GM12873 (cell line): ENCODE data around the gene ZNF735.
A peak's percentile ranks its signal among the peaks of the same experiment; 100 is the strongest.

Experiments used
- TF ChIP-seq, protein P1 (sequence below): IDR thresholded peaks from 2 replicates; pipeline ENCODE4 v1.5.1; 2012; ENCODE audit warnings: low read depth, mild to moderate bottlenecking, moderate library complexity, low read length, control low read depth; ENCODE audit not compliant: insufficient read depth; ENCODE audit errors: missing control alignments

ZNF735 gene

DNA sequence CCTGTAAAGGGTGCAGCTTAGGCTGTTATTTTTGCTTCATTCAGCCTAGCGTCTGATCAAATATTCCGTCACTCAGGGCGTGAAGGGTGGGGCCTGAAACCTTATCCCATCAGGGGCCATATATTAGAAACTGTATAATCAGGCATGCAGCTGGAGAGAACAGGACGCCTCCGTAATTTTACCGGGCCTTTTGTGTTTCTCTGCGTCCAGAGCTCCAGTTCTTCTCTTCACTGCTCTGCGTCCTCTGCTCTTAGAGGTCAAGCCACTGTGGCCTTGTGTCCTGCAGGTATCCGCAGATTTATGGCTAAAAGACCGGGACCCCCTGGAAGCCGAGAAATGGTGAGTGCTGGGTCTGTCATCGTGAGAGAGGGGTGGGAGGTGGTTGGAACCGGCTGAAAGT lies at the start of gene ZNF735:
TSS of gene ZNF735 (plus strand) at position 301 of the 400 bp plus-strand sequence. CDS start at position 301, 0 bp downstream.
- TF ChIP-seq, protein P1, sequence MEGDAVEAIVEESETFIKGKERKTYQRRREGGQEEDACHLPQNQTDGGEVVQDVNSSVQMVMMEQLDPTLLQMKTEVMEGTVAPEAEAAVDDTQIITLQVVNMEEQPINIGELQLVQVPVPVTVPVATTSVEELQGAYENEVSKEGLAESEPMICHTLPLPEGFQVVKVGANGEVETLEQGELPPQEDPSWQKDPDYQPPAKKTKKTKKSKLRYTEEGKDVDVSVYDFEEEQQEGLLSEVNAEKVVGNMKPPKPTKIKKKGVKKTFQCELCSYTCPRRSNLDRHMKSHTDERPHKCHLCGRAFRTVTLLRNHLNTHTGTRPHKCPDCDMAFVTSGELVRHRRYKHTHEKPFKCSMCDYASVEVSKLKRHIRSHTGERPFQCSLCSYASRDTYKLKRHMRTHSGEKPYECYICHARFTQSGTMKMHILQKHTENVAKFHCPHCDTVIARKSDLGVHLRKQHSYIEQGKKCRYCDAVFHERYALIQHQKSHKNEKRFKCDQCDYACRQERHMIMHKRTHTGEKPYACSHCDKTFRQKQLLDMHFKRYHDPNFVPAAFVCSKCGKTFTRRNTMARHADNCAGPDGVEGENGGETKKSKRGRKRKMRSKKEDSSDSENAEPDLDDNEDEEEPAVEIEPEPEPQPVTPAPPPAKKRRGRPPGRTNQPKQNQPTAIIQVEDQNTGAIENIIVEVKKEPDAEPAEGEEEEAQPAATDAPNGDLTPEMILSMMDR = no peak

DNA sequence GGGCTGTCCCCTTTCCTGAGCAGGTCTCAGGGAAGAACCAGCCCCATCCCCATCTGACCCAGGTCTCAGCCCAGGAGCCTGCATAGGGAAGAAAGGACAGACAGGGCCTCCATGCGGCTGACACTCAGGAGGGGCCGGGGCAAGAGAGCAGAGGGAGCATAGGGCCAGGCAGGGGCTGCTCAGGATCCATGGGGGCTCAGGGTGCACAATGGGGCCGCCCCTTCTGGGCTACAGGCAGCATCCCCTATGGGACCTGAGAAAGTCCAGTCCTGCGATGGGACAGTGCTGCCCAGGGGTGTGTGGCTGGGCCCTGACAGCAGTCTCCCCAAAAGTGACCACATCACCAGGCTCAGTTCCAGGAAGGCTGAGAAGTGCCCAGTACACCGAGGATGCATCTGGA lies 32.7 kb upstream of the ZNF735 start:
- TF ChIP-seq, protein P1 = no peak

DNA sequence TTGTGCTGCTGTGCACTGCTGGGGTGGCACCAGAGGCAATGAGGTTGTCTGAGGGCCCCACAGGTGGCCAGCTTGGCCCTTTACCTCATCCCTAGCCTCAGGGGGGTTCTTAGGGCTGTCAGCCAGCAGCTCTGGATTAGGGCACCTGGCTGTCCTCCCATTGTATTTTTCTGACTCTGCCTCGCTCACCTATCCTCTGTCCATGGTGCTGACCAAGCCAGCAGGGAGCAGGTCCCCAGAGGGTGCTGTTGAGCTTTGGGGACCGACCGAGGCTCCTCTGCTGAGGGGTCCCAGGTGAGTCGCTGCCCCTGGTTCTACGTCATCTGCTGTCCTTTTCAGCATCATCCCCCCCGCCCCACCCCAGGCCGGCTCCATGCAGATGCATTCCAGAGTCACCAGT lies 32.1 kb upstream of the ZNF735 start:
- TF ChIP-seq, protein P1 = no peak

DNA sequence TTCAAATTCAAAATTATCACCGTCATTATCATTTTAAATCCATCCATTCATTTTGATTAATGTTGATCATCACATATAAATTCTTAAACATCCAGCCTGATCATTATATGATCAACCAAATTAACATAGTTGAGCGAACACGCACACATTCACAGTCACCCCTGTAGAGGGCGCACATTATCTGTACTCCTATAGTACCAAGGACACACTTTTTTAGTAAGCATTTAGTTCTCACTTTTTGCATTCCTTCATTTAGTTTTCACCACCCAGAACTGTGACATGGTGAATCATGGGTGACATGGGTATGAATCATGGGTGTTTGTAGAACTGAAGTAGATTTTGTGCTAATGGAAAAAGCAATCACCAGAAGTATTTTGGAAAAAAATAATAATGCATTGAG lies 26.0 kb upstream of the ZNF735 start:
- TF ChIP-seq, protein P1 = peak; percentile 11

DNA sequence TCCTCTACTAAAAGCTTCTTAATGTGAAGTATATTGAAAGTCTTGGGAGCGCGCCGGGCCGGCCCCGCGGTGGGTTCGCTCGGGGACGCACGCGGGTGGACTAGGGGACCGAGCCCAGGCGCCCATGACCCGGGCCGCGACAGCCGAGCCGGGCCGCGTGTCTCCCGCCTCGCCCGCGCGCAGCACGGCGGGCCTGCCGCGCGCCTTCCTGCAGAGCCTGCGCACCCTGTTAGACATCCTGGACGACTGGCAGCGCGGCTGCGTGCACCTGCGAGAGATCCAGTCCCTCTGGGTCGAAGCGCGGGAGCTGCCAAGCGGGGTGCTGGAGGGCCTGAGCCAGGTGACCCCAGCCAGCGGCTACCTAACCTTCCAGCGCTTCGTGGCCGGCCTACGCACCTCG lies 25.4 kb upstream of the ZNF735 start:
- TF ChIP-seq, protein P1 = no peak

DNA sequence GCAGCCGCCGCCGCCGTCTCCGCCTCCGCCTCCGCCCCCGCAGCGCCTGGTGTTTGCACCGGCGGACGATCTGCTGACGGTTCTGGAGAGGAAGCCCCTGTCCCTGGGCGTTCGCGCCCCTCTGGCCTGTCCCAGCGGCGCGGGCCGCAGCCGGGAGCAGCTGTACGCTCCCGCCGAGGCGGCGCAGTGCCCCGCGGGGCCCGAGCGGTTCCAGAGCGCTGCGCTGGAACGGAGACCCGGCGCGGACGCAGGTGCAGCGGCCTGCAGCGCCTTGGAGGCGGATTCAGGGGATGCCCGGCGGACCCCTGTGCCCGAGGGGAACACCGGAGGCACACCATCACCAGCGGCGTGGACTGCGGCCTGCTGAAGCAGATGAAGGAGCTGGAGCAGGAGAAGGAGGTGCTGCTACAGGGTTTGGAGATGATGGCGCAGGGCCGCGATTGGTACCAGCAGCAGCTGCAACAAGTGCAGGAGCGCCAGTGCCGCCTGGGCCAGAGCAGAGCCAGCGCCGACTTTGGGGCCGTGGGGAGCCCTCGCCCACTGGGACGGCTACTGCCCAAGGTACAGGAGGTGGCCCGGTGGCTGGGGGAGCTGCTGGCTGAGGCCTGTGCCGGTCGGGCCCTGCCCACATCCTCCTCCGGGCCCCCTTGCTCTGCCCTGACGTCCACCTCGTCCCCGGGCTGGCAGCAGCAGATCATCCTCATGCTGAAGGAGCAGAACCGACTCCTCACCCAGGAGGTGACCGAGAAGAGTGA lies 24.8 kb upstream of the ZNF735 start:
- TF ChIP-seq, protein P1 = no peak

DNA sequence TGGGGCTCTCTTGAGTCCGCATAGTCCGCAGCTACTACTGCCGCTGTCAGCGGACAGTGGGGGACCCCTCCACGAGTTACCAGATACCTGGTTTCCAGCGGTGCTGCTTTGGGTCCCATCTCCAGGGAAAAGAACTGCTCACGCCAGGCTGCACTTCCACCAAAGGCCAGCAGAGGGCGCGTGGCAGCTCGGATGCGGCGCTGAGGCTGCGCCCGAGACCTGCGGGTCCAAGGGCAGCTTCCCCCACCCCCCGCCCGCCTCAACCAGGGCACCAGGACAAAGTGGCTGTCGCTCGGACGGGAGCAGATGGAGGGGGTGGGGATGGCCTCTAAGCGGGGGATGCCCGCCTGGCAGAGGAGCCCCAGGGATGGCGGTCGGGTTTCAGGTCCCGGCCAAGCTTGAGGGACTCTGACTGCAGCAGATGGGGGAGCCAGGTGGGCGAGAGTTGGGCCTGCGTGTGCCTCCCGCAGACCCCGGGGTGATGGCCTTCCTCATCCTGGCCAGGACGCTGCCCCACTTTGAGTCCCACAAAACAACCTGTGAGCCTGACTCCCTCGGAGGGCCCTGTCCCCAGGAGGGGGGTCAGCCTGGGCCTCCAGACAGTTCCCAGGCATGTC lies 23.8 kb upstream of the ZNF735 start:
- TF ChIP-seq, protein P1 = peak; percentile 67
